Measurements from ENCODE around the gene GSK3A.

GRCh38 chr19:42270346-42271044 lies 28.1 kb upstream of the GSK3A start:
- TF ChIP-seq GATA2 (IDR thresholded peaks at IDR 0.05; ENCODE audit: low read depth, low read length) (no peak), GATA3 (IDR thresholded peaks at IDR 0.05; ENCODE audit: low read depth, low read length) (no peak)

Data from SH-SY5Y (cell line).